MM.1S (cell line): ENCODE data around the gene NNAT.

Experiments
- DNase-seq: peaks from one replicate; pipeline ENCODE4 v3.0.0-alpha.2; 2015
- H2AFZ ChIP-seq: fragments of 300-600 bp; sonication (generic); 2 replicates; pipeline ENCODE4 v1.6.0; 2016; ENCODE audit warnings: antibody characterized with exemption, low read length
- H3F3A ChIP-seq: fragments of 300-600 bp; sonication (generic); 2 replicates; pipeline ENCODE4 v1.6.1; 2016; ENCODE audit warnings: mild to moderate bottlenecking, antibody characterized with exemption, low read length, moderate library complexity, mixed read lengths; ENCODE audit not compliant: insufficient read depth
- H3K27ac ChIP-seq: fragments of 300-600 bp; sonication (generic); 2 replicates; pipeline ENCODE4 v1.5.1; 2016; ENCODE audit warnings: mild to moderate bottlenecking, low read length
- H3K27me3 ChIP-seq: fragments of 300-600 bp; sonication (generic); replicated peaks from 2 replicates; pipeline ENCODE4 v1.6.0; 2016; ENCODE audit warnings: low read length; ENCODE audit not compliant: insufficient read depth
- H3K36me3 ChIP-seq: fragments of 300-600 bp; sonication (generic); replicated peaks from 2 replicates; pipeline ENCODE4 v1.6.1; 2016; ENCODE audit warnings: mild to moderate bottlenecking, low read length, mixed read lengths; ENCODE audit not compliant: insufficient read depth
- H3K4me1 ChIP-seq: fragments of 300-600 bp; sonication (generic); 2 replicates; pipeline ENCODE4 v1.6.1; 2016; ENCODE audit warnings: low read length, mixed read lengths
- H3K4me2 ChIP-seq: fragments of 300-600 bp; sonication (generic); 2 replicates; pipeline ENCODE4 v1.6.0; 2016; ENCODE audit warnings: low read depth, low read length
- H3K4me3 ChIP-seq: fragments of 300-600 bp; sonication (generic); 2 replicates; pipeline ENCODE4 v1.5.1; 2016; ENCODE audit warnings: low read length, mixed read lengths
- H3K79me2 ChIP-seq: fragments of 300-600 bp; sonication (generic); 2 replicates; pipeline ENCODE4 v1.6.1; 2016; ENCODE audit warnings: mixed run types, low read length, mixed read lengths
- H3K9ac ChIP-seq: fragments of 300-600 bp; sonication (generic); 2 replicates; pipeline ENCODE4 v1.6.1; 2016; ENCODE audit warnings: low read length, mixed read lengths
- H3K9me2 ChIP-seq: fragments of 300-600 bp; sonication (generic); replicated peaks from 2 replicates; pipeline ENCODE4 v1.6.1; 2016; ENCODE audit warnings: mild to moderate bottlenecking, low read length, mixed read lengths; ENCODE audit not compliant: insufficient read depth
- H3K9me3 ChIP-seq: fragments of 300-600 bp; sonication (generic); replicated peaks from 2 replicates; pipeline ENCODE4 v1.6.1; 2016; ENCODE audit warnings: mild to moderate bottlenecking, low read length, mixed read lengths; ENCODE audit not compliant: insufficient read depth
- H4K20me1 ChIP-seq: fragments of 300-600 bp; sonication (generic); 2 replicates; pipeline ENCODE4 v1.6.1; 2016; ENCODE audit warnings: mild to moderate bottlenecking, low read length, moderate library complexity, mixed read lengths; ENCODE audit not compliant: insufficient read depth
- EZH2 ChIP-seq: fragments of 300-600 bp; sonication (generic); optimal IDR thresholded peaks from 2 replicates; pipeline ENCODE3; 2017; ENCODE audit warnings: low read depth, mild to moderate bottlenecking, antibody characterized with exemption, low read length, mixed read lengths
- EZH2phosphoT487 ChIP-seq: fragments of 300-600 bp; sonication (generic); IDR thresholded peaks from 2 replicates; pipeline ENCODE4 v1.6.1; 2018; ENCODE audit warnings: antibody characterized with exemption, low read length
- TF ChIP-seq, protein P1 (sequence below): fragments of 300-600 bp; sonication (generic); IDR thresholded peaks from 2 replicates; pipeline ENCODE4 v1.5.1; 2016; ENCODE audit warnings: antibody characterized with exemption, low read length, mixed read lengths

The NNAT gene

DNA sequence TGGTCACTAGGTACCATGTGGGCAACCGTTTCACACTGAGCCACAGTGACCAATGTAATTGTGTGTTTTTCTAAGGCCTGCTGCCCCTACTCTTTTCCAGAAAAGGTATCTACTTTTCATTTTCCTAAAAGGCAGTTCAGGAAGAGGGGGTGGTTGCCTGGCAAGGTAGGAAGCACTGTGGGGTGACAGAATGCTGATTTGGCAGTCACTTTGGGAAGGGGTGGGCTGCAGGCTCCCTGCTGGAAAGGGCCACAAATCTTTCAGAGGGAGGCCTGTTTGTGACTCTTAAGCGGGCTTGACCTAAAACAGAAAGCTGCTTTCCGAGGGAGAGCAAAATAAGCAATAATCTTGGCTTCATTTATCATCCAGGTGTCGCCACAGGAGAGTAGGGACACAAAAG is 5.2 kb upstream of the NNAT start:
- no peak overlapping the region for H3K4me3 ChIP-seq
- no peaks in the 10 kb centered on the region for H3F3A ChIP-seq
- H3K36me3 ChIP-seq = no peaks in the 10 kb centered on the region
- peaks cover 15% of the 10 kb centered on the region for H3K79me2 ChIP-seq
- H2AFZ ChIP-seq = no peak overlapping the region
- no peaks in the 10 kb centered on the region for H4K20me1 ChIP-seq
- no peaks in the 10 kb centered on the region for H3K4me1 ChIP-seq
- no peak for TF ChIP-seq EZH2phosphoT487
- no peak for TF ChIP-seq EZH2
- TF ChIP-seq, protein P1, sequence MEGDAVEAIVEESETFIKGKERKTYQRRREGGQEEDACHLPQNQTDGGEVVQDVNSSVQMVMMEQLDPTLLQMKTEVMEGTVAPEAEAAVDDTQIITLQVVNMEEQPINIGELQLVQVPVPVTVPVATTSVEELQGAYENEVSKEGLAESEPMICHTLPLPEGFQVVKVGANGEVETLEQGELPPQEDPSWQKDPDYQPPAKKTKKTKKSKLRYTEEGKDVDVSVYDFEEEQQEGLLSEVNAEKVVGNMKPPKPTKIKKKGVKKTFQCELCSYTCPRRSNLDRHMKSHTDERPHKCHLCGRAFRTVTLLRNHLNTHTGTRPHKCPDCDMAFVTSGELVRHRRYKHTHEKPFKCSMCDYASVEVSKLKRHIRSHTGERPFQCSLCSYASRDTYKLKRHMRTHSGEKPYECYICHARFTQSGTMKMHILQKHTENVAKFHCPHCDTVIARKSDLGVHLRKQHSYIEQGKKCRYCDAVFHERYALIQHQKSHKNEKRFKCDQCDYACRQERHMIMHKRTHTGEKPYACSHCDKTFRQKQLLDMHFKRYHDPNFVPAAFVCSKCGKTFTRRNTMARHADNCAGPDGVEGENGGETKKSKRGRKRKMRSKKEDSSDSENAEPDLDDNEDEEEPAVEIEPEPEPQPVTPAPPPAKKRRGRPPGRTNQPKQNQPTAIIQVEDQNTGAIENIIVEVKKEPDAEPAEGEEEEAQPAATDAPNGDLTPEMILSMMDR = no peak
- no peaks in the 10 kb centered on the region for H3K9me3 ChIP-seq
- no peak overlapping the region for H3K4me2 ChIP-seq
- H3K27me3 ChIP-seq = no peaks in the 10 kb centered on the region
- DNase-seq = no peak
- no peak overlapping the region for H3K9ac ChIP-seq
- no peak overlapping the region for H3K27ac ChIP-seq
- no peaks in the 10 kb centered on the region for H3K9me2 ChIP-seq

DNA sequence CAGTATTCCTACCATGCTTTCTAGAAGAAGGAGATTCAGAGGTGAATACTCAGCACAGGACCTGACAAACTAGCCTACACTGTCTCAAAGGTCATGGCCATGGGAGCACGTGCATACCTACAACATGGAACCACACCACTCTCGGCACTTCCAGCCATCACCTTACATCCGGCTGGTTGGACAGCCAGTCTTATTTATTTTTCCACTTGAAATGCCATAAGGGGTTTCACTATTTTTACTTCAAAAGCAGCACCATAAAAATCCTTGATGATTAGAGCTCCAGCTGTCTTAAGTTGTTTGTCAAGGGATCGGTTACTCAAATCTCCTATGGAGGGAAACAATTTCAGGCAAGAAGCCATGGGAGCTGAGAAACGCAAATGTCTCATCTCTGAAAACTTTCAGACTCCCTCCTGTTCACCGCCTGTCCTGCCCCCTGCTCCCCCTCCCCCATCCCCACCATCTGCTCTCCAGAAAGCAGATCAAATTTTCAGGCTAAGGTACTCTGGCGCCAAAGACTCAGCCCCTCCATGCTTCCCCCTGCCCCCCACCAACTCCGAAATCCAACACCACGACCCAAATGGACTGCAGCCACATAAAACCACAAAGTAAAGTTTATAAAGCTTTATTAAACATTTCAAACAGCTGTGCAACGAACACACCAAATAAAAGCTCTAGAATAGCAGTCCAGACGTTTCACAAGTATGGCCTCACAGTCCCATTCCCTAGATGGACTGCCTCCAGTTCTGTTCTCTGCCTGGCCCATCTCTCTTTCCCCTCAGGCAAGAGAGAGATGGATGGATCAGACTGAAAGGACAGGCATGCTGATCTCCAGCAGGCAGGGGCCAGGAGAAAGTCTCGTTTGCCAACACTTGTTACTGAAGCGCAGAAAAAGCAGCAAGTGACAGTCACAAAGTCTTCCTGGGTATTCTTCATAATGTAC is 4.0 kb upstream of the NNAT start:
- no peaks in the 10 kb centered on the region for H3K9me3 ChIP-seq
- H3K9ac ChIP-seq = no peak overlapping the region
- no peak overlapping the region for H2AFZ ChIP-seq
- no peaks in the 10 kb centered on the region for H3K27me3 ChIP-seq
- no peak overlapping the region for H3K27ac ChIP-seq
- H3K9me2 ChIP-seq = no peaks in the 10 kb centered on the region
- no peak for DNase-seq
- peaks cover 25% of the 10 kb centered on the region for H3K79me2 ChIP-seq
- no peak overlapping the region for H3K4me2 ChIP-seq
- no peaks in the 10 kb centered on the region for H3F3A ChIP-seq
- no peaks in the 10 kb centered on the region for H3K4me1 ChIP-seq
- TF ChIP-seq EZH2phosphoT487 = no peak
- TF ChIP-seq, protein P1 = no peak
- TF ChIP-seq EZH2 = no peak
- H3K4me3 ChIP-seq = no peak overlapping the region
- no peaks in the 10 kb centered on the region for H3K36me3 ChIP-seq
- H4K20me1 ChIP-seq = no peaks in the 10 kb centered on the region

DNA sequence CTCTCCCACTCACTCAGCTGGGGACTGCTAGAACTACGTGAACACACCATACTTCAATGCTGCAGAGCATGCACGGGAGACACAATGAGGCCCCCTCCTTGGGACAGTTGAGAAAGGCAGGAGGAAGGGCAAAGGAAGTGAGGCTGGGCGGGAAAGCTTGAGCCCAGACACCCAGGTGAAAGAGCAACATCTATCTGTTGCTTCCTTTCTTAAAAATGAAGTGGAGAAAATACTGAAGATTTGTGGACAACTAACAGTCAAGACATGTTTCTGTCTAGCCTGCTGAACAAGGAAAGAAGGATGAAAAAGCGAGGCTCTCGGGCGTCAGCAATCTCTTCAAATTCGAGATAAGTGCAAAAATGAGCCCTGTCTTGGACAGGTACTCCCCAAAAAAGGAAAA is 3.0 kb upstream of the NNAT start:
- no peak overlapping the region for H3K27ac ChIP-seq
- no peak overlapping the region for H2AFZ ChIP-seq
- H3K4me2 ChIP-seq = no peak overlapping the region
- TF ChIP-seq EZH2phosphoT487 (no peak), EZH2 (no peak)
- TF ChIP-seq, protein P1 = no peak
- H3F3A ChIP-seq = no peaks in the 10 kb centered on the region
- no peak for DNase-seq
- H3K36me3 ChIP-seq = no peaks in the 10 kb centered on the region
- H3K79me2 ChIP-seq = peaks cover 32% of the 10 kb centered on the region
- no peaks in the 10 kb centered on the region for H4K20me1 ChIP-seq
- no peak overlapping the region for H3K9ac ChIP-seq
- no peaks in the 10 kb centered on the region for H3K27me3 ChIP-seq
- H3K4me3 ChIP-seq = no peak overlapping the region
- no peaks in the 10 kb centered on the region for H3K9me2 ChIP-seq
- no peaks in the 10 kb centered on the region for H3K4me1 ChIP-seq
- no peaks in the 10 kb centered on the region for H3K9me3 ChIP-seq
